ENCODE measurements around the gene RFX5.
"Not testable (repeated sequence)": the region's sequence is repeated elsewhere in the genome, so short reads cannot be mapped to it uniquely, and the experiment has no call there.

RFX5 gene

GRCh38 chr1:151361883-151362282 lies 14.8 kb upstream of the RFX5 start:
- no peak for DNase-seq

- DNase-seq: no peak
Measured at GRCh38 chr1:151356696-151357095, 9.6 kb upstream of the RFX5 start.

GRCh38 chr1:151352021-151352718 lies 5.1 kb upstream of the RFX5 start:
- no peak for DNase-seq

- not testable (repeated sequence) for DNase-seq
Measured at GRCh38 chr1:151350323-151350722, 3.3 kb upstream of the RFX5 start.

GRCh38 chr1:151347523-151348246 lies 633 bp upstream of the RFX5 start:
- no peak for DNase-seq

GRCh38 chr1:151346082-151346768 lies 827 bp downstream of the RFX5 start:
- DNase-seq: no peak

GRCh38 chr1:151344291-151344690 lies 2.8 kb downstream of the RFX5 start:
- peak; percentile 46 to 67 for DNase-seq

- DNase-seq: no peak
Measured at GRCh38 chr1:151343587-151343986, 3.5 kb downstream of the RFX5 start.

- no peak for DNase-seq
Measured at GRCh38 chr1:151342569-151342968, 4.5 kb downstream of the RFX5 start.

GRCh38 chr1:151342021-151342420 lies 5.0 kb downstream of the RFX5 start:
- no peak for DNase-seq

GRCh38 chr1:151340870-151341754 lies 5.9 kb downstream of the RFX5 start:
- DNase-seq: peak; percentile 80 to 84

- DNase-seq: peak; percentile 64 to 75
Measured at GRCh38 chr1:151336556-151336955, 10.5 kb downstream of the RFX5 start.

- no peak for DNase-seq
Measured at GRCh38 chr1:151334822-151335221, 12.2 kb downstream of the RFX5 start.

GRCh38 chr1:151327903-151328674 lies 19.0 kb downstream of the RFX5 start:
- no peak for DNase-seq

GRCh38 chr1:151327223-151327902 lies 19.7 kb downstream of the RFX5 start, which contains the start of gene PI4KB:
PI4KB (minus strand) TSS chr1:151327416; CDS start chr1:151316481, 10,935 bp downstream.
- peak; percentile 98 to 99 for DNase-seq

GRCh38 chr1:151326619-151327222 lies 20.3 kb downstream of the RFX5 start:
- peak; percentile 86 to 92 for DNase-seq

- DNase-seq: no peak
Measured at GRCh38 chr1:151325646-151326429, 21.2 kb downstream of the RFX5 start.

- peak; percentile 61 to 77 for DNase-seq
Measured at GRCh38 chr1:151325231-151325630, 21.8 kb downstream of the RFX5 start.

GRCh38 chr1:151324390-151324930 lies 22.6 kb downstream of the RFX5 start:
- DNase-seq: no peak
